GM23248 (cell line): ENCODE results near the gene RETREG1.

Experiments used
- EZH2 ChIP-seq: fragments of 200-600 bp; sonication (generic); IDR thresholded peaks from 2 replicates; pipeline ENCODE4 v1.6.1; 2018; ENCODE audit warnings: antibody characterized with exemption, mild to moderate bottlenecking; ENCODE audit not compliant: insufficient read depth, poor library complexity, severe bottlenecking
- EZH2phosphoT487 ChIP-seq: fragments of 200-600 bp; sonication (generic); IDR thresholded peaks from 2 replicates; pipeline ENCODE4 v1.6.1; 2018; ENCODE audit warnings: antibody characterized with exemption, moderate library complexity, mild to moderate bottlenecking, low read depth; ENCODE audit not compliant: insufficient read depth

DNA sequence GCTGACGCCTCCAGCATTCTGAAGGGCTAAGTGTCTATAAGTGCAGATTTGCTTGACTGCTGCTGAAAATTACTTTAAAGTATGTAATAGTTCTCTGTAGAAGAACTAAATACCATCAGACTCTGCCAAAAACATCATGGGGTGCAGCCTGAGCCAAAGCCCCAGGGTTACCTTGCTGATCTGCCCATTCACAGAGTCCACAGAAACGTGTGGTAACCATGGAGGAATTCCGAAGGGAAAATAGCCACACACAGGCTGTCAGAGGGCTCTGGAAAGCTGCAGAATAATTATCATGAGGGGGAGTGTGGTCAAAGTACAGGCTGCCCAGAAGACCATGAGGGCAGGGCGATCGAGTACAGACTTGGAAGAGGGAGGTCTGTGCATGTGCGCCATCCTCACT lies 36.4 kb downstream of the RETREG1 start:
- no peak for TF ChIP-seq EZH2
- no peak for TF ChIP-seq EZH2phosphoT487
